ENCODE results near the gene MSTN.
"Not testable (repeated sequence)": the region's sequence is repeated elsewhere in the genome, so short reads cannot be mapped to it uniquely, and the experiment has no call there.

DNA sequence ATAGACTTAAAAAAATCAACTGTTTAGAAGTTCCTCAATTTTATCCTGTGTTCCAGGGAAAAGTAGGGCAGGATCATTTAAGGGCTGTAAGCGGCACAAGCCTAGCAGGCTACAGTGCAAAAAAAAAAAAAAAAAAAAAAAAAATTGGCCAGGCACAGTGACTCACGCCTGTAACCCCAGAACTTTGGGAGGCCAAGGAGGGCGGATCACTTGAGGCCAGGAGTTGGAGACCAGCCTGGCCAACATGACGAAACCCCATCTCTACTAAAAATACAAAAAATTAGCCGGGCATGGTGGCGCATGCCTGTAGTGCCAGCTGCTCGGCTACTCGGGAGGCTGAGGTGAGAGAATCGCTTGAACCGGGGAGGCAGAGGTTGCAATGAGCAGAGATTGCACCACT lies 28.1 kb downstream of the MSTN start:
- TF ChIP-seq, protein P1, sequence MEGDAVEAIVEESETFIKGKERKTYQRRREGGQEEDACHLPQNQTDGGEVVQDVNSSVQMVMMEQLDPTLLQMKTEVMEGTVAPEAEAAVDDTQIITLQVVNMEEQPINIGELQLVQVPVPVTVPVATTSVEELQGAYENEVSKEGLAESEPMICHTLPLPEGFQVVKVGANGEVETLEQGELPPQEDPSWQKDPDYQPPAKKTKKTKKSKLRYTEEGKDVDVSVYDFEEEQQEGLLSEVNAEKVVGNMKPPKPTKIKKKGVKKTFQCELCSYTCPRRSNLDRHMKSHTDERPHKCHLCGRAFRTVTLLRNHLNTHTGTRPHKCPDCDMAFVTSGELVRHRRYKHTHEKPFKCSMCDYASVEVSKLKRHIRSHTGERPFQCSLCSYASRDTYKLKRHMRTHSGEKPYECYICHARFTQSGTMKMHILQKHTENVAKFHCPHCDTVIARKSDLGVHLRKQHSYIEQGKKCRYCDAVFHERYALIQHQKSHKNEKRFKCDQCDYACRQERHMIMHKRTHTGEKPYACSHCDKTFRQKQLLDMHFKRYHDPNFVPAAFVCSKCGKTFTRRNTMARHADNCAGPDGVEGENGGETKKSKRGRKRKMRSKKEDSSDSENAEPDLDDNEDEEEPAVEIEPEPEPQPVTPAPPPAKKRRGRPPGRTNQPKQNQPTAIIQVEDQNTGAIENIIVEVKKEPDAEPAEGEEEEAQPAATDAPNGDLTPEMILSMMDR (IDR thresholded peaks at IDR 0.05; ENCODE audit: extremely low read depth in 1 of 2, insufficient read depth in 1 of 2, low read depth in 1 of 2, low read length in 2 of 2) = not testable (repeated sequence)
- not testable (repeated sequence) for TF ChIP-seq POLR2AphosphoS5 (IDR thresholded peaks at IDR 0.05; ENCODE audit: insufficient read depth, low read depth, low read length); POLR2A (IDR thresholded peaks at IDR 0.05; ENCODE audit: low read depth, low read length); EZH2 (IDR thresholded peaks at IDR 0.05; ENCODE audit: borderline replicate concordance, low read depth, low read length, severe bottlenecking); MYC (IDR thresholded peaks at IDR 0.05; ENCODE audit: low read depth, low read length); FOS (IDR thresholded peaks at IDR 0.05; ENCODE audit: borderline replicate concordance, insufficient read depth, low read length); JUN (IDR thresholded peaks at IDR 0.05; ENCODE audit: borderline replicate concordance, insufficient read depth, insufficient read length, low read depth); GATA2 (IDR thresholded peaks at IDR 0.05; ENCODE audit: insufficient read depth, insufficient read length, low read depth, low read length)
- TF ChIP-seq, protein P2, sequence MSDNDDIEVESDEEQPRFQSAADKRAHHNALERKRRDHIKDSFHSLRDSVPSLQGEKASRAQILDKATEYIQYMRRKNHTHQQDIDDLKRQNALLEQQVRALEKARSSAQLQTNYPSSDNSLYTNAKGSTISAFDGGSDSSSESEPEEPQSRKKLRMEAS (IDR thresholded peaks at IDR 0.05; ENCODE audit: insufficient read depth, insufficient read length) = not testable (repeated sequence)

Data from endothelial cell of umbilical vein (primary cell).